ENCODE data around the gene CD200R1L.

- no peak for TF ChIP-seq EZH2phosphoT487 (IDR thresholded peaks at IDR 0.05; ENCODE audit: insufficient read depth, low read depth)
- TF ChIP-seq EZH2 (IDR thresholded peaks at IDR 0.05; ENCODE audit: insufficient read depth, poor library complexity, severe bottlenecking): no peak
Observed at GRCh38 chr3:112782491-112782890, 64.2 kb downstream of the CD200R1L start.

Measured in GM23248 (cell line).